Measurements from ENCODE around the gene RSPRY1. TPM values are rescaled to one million over a fixed set of nuclear protein-coding genes. Genes with fewer than 3 reads are reported as not detected.
"Not testable (repeated sequence)": the region's sequence is repeated elsewhere in the genome, so short reads cannot be mapped to it uniquely, and the experiment has no call there.

RSPRY1 gene
- total RNA-seq, 1 donor from 2014 or later = 44.7 TPM

DNA sequence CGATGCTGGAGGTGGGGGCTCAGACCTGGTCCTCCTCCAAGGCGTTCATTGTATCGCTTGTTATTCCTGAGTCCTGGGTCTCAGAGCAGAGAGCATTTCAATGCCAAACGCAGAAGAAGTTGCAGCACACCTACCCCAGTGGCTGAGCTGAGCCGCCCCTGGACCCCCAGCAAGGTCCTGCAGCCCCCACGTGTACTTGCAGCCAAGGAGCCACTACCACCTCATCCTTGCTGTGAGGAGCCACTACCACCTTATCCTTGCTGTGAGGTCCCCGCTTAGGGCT, 84.9 kb downstream of the RSPRY1 start:
- DNase-seq (ENCODE audit: low spot score) = no peak

DNA sequence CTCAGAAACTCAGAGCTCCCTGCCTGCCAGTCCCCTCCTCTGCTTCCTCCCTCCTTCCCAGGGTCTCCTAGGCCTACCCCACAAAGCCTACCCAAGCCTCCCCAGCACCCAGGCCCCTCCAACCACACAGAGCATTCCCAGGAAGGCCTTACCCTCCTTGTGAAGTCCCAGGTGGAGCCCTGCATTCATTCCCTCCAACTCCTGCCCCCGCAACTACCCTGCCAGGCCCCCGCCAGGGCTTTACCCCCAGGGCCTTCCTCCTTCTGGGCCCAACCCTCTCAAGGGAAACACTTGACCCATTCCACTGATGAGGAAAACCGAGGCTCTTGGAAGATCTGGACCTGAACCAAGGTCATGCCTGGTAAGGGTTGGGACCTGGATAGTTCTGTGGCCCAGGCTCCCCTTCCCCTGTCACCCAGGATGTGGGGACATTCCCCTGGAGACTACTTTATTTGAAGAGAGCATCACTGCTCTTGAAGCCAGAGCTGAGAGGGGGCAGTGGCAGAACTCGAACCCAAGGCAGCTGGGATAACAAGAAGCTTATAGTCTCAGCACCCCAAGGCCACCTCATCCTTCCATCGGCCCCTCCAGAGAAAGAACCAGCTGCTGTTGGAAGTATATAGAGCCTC, 85.9 kb downstream of the RSPRY1 start:
- DNase-seq (ENCODE audit: low spot score) = no peak

DNA sequence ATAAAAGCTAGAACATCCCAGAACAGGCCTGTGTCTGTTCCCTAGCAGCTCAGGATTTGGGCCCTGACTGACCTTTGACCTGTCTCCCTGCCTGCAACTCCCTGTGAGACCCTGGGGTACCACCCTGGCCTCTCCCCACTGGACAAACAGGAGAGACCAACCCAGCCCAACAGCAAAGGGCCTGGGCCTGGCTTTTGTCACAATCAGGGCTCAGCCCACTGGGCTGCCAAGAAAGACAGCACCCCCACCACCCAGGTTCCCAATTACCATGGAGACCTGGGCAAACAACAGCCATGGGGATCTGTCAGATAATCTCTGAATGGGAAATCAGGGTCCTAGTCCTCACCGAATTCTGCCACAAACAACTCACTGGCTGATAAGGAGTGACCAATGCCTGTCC, 87.2 kb downstream of the RSPRY1 start:
- DNase-seq (ENCODE audit: low spot score) = no peak

DNA sequence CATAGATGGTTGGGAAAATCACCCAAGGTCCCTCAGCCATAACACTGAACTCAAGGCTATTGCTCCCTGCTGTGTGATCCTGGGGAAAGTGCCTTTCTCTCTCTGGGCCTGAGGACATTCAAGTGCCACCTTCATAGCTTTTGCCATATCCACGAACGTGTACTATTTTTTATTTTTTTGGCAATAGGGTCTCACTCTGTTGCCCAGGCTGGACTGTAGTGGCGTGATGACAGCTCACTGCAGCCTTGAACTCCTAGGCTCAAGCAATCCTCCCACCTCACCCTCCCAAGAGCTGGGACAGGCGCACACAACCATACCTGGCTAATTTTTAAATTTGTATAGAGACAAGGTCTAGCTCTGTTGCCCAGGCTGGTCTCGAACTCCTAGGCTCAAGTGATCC, 87.7 kb downstream of the RSPRY1 start:
- no peak for DNase-seq (ENCODE audit: low spot score)

DNA sequence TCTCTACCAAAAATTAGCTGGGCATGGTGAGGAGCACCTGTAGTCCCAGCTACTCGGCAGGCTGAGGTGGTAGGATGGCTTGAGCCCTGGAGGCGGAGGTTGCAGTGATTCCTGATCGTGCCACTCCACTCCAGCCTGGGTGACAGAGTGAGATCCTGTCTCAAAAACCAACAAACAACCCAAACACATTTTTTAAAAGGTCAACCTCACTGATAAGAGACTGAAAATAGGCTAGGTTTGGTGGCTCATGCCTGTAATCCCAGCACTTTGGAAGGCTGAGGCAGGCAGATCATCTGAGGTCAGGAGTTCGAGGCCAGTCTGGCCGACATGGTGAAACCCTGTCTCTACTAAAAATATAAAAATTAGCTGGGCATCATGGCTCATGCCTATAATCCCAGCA, 89.8 kb downstream of the RSPRY1 start:
- not testable (repeated sequence) for DNase-seq (ENCODE audit: low spot score)

DNA sequence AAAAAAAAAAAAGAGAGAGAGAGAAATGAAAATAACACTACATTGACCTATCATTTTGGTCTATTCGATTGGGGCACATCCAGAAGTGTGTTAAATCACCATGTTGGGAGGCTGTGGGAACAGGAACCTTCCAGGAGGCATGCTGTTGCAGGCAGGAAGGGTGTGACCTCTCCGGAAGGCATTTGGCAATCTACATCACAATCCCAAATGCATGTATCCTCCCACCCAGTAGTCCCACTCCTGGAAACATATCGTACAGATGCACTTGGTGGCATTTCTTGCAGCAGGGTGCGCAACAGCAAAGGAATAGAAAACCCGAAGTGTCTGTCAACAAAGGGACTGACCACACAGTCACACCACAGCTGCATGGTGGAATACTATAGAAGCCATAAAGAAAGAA, 90.5 kb downstream of the RSPRY1 start:
- no peak for DNase-seq (ENCODE audit: low spot score)

DNA sequence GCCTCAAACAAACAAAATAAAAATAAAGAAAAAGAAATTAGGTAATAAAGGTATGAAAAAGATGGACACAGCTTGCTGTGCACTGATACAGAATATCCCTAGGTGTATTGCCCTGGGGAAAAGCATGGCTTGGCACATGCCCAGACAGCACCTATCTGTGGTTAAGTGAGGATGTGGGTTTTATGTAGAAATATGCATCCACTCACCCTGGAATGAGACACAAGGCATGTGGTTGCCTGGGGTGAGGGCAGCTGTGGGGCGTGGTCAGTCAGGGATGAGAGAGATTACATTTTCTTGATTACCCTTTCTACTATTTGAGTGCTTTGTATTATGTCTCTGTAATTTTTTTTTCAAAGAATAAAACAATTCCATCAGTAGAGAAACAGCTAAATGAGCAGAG, 91.5 kb downstream of the RSPRY1 start:
- no peak for DNase-seq (ENCODE audit: low spot score)

DNA sequence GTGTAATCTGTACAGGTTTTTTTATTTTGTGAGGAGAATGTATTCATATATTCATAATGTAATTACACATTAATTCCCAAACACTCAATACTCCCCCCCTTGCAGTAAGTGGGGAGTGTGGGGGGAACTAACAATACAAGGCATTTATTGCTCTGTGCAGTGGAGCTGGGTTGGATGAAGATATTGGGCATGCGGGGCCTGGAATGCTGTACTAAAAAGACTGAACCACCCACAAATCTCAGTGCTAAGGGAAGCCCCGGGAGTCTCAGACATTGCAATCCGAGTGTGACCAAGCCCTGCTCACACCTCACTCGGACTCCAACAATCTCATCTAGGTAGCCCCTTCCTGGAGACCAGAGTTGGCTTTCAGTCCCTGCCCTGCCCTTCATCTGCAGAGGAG, 92.4 kb downstream of the RSPRY1 start:
- DNase-seq (ENCODE audit: low spot score) = no peak

DNA sequence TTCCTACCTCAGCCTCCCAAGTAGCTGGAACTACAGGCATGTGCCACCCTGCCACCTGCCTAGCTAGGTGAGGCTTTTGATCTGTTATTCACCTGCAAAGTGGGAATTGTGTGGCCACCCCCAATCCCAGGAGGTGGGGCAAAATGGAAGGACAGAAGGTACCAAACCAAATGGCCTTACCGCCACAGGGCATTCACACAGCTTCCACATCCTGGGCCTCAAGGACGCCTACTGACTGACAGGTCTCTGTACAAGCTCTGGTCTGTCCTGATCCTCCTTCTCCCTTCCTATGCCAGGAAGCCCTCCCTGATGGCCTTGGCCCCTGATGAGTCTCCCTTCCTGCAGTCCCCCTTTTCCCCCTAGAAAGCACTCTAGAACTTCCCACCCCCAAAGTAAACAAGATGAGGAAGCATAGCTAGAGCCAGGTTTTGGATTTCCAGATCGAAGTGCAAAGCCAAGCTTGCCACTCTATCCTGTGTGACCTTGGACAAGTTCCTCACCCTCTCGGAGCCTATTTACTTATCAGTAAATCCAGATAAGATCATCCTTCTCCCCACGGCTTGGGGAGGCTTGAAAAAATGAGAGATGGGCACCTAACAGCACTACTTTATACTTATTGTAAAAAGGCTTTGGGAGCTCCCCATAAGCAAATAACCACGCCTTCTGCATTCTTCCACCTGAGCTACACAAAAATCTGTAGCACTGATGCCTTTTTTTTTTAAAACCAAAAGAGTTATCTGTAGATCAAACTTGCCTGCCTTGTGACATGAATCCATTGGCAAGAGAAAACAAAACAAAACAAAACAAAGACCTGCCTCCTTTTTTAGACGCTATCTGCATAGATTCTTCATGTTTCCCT, 93.9 kb downstream of the RSPRY1 start:
- no peak for DNase-seq (ENCODE audit: low spot score)

DNA sequence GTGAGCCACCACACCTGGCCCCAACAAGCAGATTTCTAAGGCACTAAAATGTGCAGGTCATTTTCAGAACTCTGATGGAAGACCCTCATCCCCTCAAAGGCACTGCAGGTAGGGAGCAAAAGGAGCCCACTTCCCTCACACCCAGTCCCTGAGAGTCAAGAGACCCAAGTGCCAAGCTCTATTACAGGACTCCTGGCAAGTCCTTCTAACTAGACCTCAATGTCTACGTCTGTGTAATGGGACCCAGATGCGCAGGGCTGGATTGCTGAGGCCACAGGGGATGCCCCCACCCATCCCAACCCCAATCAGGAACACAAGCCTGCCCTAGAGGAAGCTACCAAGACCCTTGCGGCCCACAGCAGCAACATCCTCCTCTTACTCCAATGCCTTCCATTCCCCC, 95.7 kb downstream of the RSPRY1 start:
- DNase-seq (ENCODE audit: low spot score) = no peak

DNA sequence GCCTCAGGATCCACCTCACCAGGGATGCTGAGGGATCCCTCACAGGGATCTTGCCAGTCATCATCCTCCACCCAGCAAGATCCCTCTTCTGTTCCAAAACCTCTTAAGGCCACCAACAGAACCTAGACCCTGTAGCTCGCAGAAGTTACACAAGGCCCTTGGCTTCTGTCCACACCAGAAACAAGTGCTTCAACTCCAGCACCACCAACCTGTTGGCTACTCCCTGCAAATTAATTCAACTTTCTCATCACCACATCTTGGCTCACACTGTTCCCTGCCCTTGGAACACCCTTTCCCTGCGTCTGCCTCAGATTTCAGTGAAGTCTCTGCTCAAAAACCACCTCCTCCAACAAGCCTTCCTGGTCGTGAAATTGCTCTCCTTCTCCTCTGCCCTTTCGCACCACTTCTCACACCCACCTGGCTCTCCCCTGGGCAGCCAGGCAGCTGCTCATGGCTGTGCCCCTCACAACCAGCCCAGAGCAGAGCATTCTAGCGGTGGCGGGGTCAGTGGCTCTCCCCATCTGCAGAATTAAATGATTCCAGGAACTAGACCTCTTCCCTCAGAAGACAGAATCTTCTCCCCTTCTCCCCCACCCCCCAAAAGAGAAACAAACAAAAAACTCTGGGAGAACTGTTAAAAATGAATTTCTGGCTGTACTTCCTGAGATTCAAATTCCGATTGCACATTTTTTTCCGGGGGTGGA, 96.5 kb downstream of the RSPRY1 start:
- peak; percentile 39 for DNase-seq (ENCODE audit: low spot score)

DNA sequence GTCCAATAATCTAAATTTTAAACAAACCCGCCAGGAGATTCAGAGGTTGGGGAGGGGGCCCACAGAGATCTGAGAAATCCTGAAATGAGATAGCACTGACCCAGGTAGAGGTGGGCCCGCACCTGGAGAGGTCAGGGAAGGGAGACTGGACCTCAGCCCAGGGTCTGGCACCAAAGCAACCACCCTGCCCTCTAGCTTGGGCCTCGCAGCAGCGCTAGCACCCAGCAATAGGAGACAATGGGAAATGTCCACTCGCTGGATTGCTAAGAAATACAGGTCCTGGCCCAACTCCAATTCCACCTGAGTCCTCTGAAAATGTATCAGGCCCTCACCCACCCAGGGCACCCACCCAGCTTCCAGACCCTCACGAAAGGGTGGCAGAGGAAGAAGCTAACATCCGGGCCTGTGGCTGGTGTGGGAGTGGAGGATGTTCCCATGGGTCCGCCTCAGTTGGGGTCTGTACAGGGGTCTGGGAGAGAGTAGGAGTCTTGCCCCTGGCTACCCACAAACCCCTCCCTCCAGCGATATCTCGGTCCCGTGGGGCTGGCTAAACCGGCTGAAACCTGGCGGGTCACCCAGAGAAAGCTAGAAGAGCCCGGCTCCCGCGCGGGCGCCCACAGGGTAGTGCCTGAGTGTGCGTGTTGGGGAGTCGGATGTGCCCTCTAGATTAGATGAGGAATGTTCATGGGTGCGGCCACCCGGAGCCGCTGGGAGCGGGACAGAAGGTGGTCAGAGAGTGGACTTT, 97.3 kb downstream of the RSPRY1 start:
- DNase-seq (ENCODE audit: low spot score) = peak; percentile 61

DNA sequence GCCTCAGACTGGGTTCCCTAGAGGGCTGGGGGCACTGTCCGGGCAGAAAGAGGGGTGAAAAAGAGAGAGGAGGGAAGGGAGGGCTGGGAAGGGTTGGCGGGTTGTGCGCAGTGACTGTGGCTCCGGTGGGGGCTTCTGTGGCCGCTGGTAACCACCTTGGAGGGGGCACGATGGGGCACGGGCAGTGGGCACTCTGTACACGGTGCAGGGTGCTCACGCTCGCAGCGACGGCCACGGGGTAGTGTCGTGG, 97.8 kb downstream of the RSPRY1 start:
- DNase-seq (ENCODE audit: low spot score) = peak; percentile 41

DNA sequence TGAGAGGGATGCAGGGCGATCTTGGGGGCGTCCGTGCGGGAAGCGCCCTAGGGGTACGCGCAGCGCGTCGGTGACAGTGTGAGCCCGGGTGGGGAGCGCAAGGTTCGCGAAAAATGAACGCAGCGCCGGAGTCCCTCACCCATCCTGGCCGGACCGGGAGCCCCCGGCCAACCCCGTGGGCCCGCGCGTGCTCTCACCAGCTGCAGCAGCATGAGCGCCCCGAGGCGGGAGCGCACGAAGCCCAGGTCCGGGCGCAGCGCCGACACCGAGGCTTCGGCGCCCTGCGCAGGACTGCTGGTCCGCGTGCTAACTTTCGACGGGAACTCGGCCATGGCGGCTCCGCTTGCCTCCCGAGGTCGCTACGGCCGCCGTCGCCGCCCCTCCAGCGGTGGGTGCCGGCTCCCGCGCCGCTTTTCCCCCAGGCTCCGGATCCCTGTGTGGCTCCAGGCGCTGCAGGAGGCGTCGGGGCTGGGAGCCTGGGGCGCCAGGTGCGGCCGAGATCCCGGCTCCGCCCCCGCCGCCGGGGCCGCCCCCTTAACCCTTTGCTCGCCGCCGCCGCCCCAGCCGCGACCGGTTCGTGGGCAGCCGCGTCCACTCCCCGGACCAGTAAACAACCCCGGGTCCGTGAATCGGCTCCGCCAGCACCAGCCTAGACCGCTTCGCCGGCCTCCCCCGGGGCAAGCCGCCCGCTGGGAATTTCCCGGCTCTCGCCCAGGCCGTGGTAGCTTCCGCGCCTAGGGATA, 98.3 kb downstream of the RSPRY1 start, which contains the start of gene PLLP:
Gene PLLP, minus strand, starts transcription at position 464 of the 743 bp plus-strand sequence. Its CDS starts 132 bp downstream, at position 332.
- peak; percentile 54 for DNase-seq (ENCODE audit: low spot score)

DNA sequence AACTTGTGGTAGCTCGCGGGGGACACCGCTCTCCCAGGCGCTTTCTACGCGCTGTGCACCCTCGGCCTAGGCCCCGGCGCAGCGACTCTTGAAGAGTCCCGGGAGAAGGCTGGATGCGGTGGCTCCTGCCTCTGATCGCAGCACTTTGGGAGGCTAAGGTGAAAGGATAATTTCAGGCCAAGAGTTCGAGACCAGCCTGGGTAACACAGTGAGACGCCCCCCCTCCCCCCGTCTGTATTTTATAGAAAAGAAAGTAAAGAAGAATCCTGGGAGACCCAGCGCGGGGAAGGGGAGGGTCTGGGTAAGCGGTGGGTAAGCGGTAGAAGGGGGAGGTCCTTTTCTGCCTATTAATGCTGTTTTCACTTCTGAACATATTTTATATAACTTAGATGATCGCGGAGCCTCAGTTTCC, 98.8 kb downstream of the RSPRY1 start:
- no peak for DNase-seq (ENCODE audit: low spot score)

DNA sequence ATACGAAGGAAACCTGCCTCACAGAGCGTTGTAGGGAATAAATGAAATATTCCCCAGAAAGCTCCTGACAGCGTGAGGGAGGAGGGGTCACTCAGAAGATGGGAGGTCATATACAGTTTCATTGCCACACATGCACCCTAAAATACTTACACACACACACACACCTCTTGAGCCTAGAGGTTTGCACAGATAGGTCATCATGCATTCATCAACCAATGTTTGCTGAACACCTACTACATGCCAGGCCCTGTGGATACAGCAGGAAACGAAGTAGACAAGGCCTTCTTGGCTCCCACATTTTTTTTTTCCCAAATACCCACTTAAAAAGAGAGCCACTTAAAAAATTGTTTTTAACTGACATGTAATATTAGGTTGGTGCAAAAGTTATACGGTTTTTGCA, 99.2 kb downstream of the RSPRY1 start:
- no peak for DNase-seq (ENCODE audit: low spot score)

DNA sequence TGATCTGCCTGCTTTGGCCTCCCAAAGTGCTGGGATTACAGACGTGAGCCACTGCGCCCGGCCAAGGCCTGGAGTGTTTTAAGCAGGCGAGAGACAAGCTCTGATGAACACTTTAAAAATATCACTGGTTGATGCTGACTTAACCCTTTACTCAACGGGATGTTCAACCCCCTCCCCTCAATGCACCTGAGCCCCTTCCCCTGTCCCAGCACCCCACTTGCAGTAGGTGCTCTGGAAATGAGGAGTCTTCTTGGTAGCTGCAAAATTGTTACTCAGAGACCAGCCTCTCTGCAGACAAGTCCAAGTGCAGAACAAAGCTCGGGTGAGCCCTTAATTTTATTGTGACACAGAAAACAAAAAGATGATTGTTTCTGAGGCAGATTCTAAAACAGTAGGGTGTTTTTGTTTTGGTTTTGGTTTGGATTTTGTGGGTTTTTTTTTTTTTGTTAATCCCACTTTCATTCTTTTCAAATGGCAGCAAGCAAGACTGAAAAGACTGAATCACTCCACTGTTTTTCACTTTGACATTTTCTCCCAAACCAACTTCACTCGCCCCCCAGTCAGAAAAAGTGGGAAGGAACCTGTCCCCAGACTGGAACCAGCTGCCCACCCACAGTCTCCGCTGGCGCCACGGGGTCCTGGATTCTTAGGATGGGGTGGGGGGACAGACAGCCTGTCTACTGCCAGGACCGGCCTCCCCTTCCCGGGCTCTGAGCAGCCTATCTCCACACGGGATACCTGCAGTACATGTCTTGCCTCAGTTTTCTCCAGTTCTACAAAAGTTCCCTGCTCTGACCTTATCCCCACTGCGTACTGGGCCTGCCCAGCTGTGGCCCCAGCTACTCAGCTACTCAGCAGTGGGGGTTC, 103.5 kb downstream of the RSPRY1 start:
- no peak for DNase-seq (ENCODE audit: low spot score)

All from ureter (tissue), 1 donor.